Measurements from ENCODE around the gene ATP2C1. TPM values are rescaled to one million over a fixed set of nuclear protein-coding genes. Genes with fewer than 3 reads are reported as not detected.

ATP2C1 gene
- total and polyA plus RNA-seq, 5 donors from 2014 or later, result 10.5 to 83.6 (median 16.9) TPM

GRCh38 chr3:130946882-130947281 lies 53.0 kb downstream of the ATP2C1 start:
- H3K4me1 Mint-ChIP-seq, result peaks cover 2 to 25% (median 11%) of the 10 kb centered on the region in 4 donors
- H3K4me3 Mint-ChIP-seq, result no peak overlapping the region
- DNase-seq, result no peak
- H3K36me3 Mint-ChIP-seq, result peaks cover 71% of the 10 kb centered on the region
- H3K27ac Mint-ChIP-seq, result no peak overlapping the region
- H3K4me1 ChIP-seq (ENCODE audit: control insufficient read depth, insufficient read depth, low read length, poor library complexity, severe bottlenecking), result no peaks in the 10 kb centered on the region
- no peaks in the 10 kb centered on the region for H3K9me3 ChIP-seq (ENCODE audit: control insufficient read depth in 2 of 2, low read length in 2 of 2)
- no peak overlapping the region for H3K4me3 ChIP-seq (ENCODE audit: low read depth, low read length)
- H3K27ac ChIP-seq (ENCODE audit: insufficient read depth, low read length, poor library complexity, severe bottlenecking), result no peak overlapping the region
- peaks cover 0 to 5% (median 0%) of the 10 kb centered on the region in 7 donors for H3K9me3 Mint-ChIP-seq
- H3K27me3 ChIP-seq (ENCODE audit: control insufficient read depth, insufficient read depth, low read length), result no peaks in the 10 kb centered on the region
- H3K27me3 Mint-ChIP-seq, result no peaks in the 10 kb centered on the region
- no peak for ATAC-seq (ENCODE audit: low read depth in 2 of 2)
- H3K36me3 ChIP-seq (ENCODE audit: control insufficient read depth, insufficient read depth, low read length), result peaks cover 70% of the 10 kb centered on the region

- DNase-seq (no peak), ATAC-seq (ENCODE audit: low read depth in 2 of 2) (no peak)
- Mint-ChIP-seq H3K36me3 (peaks cover 71% of the 10 kb centered on the region), H3K27ac (no peak overlapping the region), H3K9me3 (peaks cover 0 to 5% (median 0%) of the 10 kb centered on the region in 7 donors), H3K27me3 (no peaks in the 10 kb centered on the region), H3K4me1 (peaks cover 2 to 25% (median 12%) of the 10 kb centered on the region in 4 donors), H3K4me3 (no peak overlapping the region)
- Histone ChIP-seq H3K9me3 (ENCODE audit: control insufficient read depth in 2 of 2, low read length in 2 of 2) (no peaks in the 10 kb centered on the region), H3K27ac (ENCODE audit: insufficient read depth, low read length, poor library complexity, severe bottlenecking) (no peak overlapping the region), H3K4me3 (ENCODE audit: low read depth, low read length) (no peak overlapping the region), H3K36me3 (ENCODE audit: control insufficient read depth, insufficient read depth, low read length) (peaks cover 60% of the 10 kb centered on the region), H3K27me3 (ENCODE audit: control insufficient read depth, insufficient read depth, low read length) (no peaks in the 10 kb centered on the region), H3K4me1 (ENCODE audit: control insufficient read depth, insufficient read depth, low read length, poor library complexity, severe bottlenecking) (no peaks in the 10 kb centered on the region)
Observed at GRCh38 chr3:130948001-130948773, 54.3 kb downstream of the ATP2C1 start.

GRCh38 chr3:130948929-130949328 lies 55.0 kb downstream of the ATP2C1 start:
- H3K27ac Mint-ChIP-seq, result peak overlapping the region in 1 of 3 donors; percentile 54
- H3K4me3 ChIP-seq (ENCODE audit: low read depth, low read length), result no peak overlapping the region
- ATAC-seq (ENCODE audit: low read depth in 2 of 2), result no peak
- H3K36me3 ChIP-seq (ENCODE audit: control insufficient read depth, insufficient read depth, low read length), result peaks cover 59% of the 10 kb centered on the region
- no peaks in the 10 kb centered on the region for H3K9me3 ChIP-seq (ENCODE audit: control insufficient read depth in 2 of 2, low read length in 2 of 2)
- H3K27me3 Mint-ChIP-seq, result no peaks in the 10 kb centered on the region
- peaks cover 2 to 25% (median 12%) of the 10 kb centered on the region in 4 donors for H3K4me1 Mint-ChIP-seq
- H3K36me3 Mint-ChIP-seq, result peaks cover 67% of the 10 kb centered on the region
- H3K4me3 Mint-ChIP-seq, result no peak overlapping the region
- no peaks in the 10 kb centered on the region for H3K27me3 ChIP-seq (ENCODE audit: control insufficient read depth, insufficient read depth, low read length)
- H3K27ac ChIP-seq (ENCODE audit: insufficient read depth, low read length, poor library complexity, severe bottlenecking), result no peak overlapping the region
- no peaks in the 10 kb centered on the region for H3K4me1 ChIP-seq (ENCODE audit: control insufficient read depth, insufficient read depth, low read length, poor library complexity, severe bottlenecking)
- peaks cover 0 to 5% (median 0%) of the 10 kb centered on the region in 7 donors for H3K9me3 Mint-ChIP-seq
- DNase-seq, result peak in 1 of 3 donors; percentile 10

- Mint-ChIP-seq H3K27ac (peak overlapping the region in 2 of 3 donors; percentile 4 to 38), H3K4me1 (peaks cover 2 to 25% (median 12%) of the 10 kb centered on the region in 4 donors), H3K27me3 (no peaks in the 10 kb centered on the region), H3K9me3 (peaks cover 0 to 5% (median 0%) of the 10 kb centered on the region in 7 donors), H3K4me3 (no peak overlapping the region), H3K36me3 (peaks cover 61% of the 10 kb centered on the region)
- H3K36me3 ChIP-seq (ENCODE audit: control insufficient read depth, insufficient read depth, low read length), result peaks cover 60% of the 10 kb centered on the region
- no peak overlapping the region for H3K27ac ChIP-seq (ENCODE audit: insufficient read depth, low read length, poor library complexity, severe bottlenecking)
- no peaks in the 10 kb centered on the region for H3K4me1 ChIP-seq (ENCODE audit: control insufficient read depth, insufficient read depth, low read length, poor library complexity, severe bottlenecking)
- no peak for ATAC-seq (ENCODE audit: low read depth in 2 of 2)
- DNase-seq, result no peak
- H3K27me3 ChIP-seq (ENCODE audit: control insufficient read depth, insufficient read depth, low read length), result no peaks in the 10 kb centered on the region
- H3K4me3 ChIP-seq (ENCODE audit: low read depth, low read length), result no peak overlapping the region
- no peaks in the 10 kb centered on the region for H3K9me3 ChIP-seq (ENCODE audit: control insufficient read depth in 2 of 2, low read length in 2 of 2)
Observed at GRCh38 chr3:130950124-130950523, 56.2 kb downstream of the ATP2C1 start.

- Histone ChIP-seq H3K4me3 (ENCODE audit: low read depth, low read length) (no peak overlapping the region), H3K27me3 (ENCODE audit: control insufficient read depth, insufficient read depth, low read length) (no peaks in the 10 kb centered on the region), H3K4me1 (ENCODE audit: control insufficient read depth, insufficient read depth, low read length, poor library complexity, severe bottlenecking) (no peaks in the 10 kb centered on the region), H3K9me3 (ENCODE audit: control insufficient read depth in 2 of 2, low read length in 2 of 2) (no peaks in the 10 kb centered on the region), H3K36me3 (ENCODE audit: control insufficient read depth, insufficient read depth, low read length) (peaks cover 61% of the 10 kb centered on the region), H3K27ac (ENCODE audit: insufficient read depth, low read length, poor library complexity, severe bottlenecking) (no peak overlapping the region)
- H3K9me3 Mint-ChIP-seq, result peaks cover 0 to 5% (median 0%) of the 10 kb centered on the region in 7 donors
- ATAC-seq (ENCODE audit: low read depth in 2 of 2) (no peak), DNase-seq (no peak)
- H3K4me1 Mint-ChIP-seq, result peaks cover 2 to 25% (median 12%) of the 10 kb centered on the region in 4 donors
- H3K27me3 Mint-ChIP-seq, result no peaks in the 10 kb centered on the region
- no peak overlapping the region for H3K4me3 Mint-ChIP-seq
- H3K36me3 Mint-ChIP-seq, result peaks cover 59% of the 10 kb centered on the region
- peak overlapping the region in 2 of 3 donors; percentile 4 to 38 for H3K27ac Mint-ChIP-seq
Observed at GRCh38 chr3:130950641-130951040, 56.8 kb downstream of the ATP2C1 start.

GRCh38 chr3:130955481-130955880 lies 61.6 kb downstream of the ATP2C1 start:
- DNase-seq, result no peak
- H3K27me3 ChIP-seq (ENCODE audit: control insufficient read depth, insufficient read depth, low read length), result no peaks in the 10 kb centered on the region
- Mint-ChIP-seq H3K36me3 (peaks cover 44% of the 10 kb centered on the region), H3K4me3 (no peak overlapping the region), H3K27ac (no peak overlapping the region), H3K27me3 (no peaks in the 10 kb centered on the region), H3K4me1 (peaks cover 0 to 4% (median under 1%) of the 10 kb centered on the region in 4 donors), H3K9me3 (no peaks in the 10 kb centered on the region)
- peaks cover 51% of the 10 kb centered on the region for H3K36me3 ChIP-seq (ENCODE audit: control insufficient read depth, insufficient read depth, low read length)
- H3K4me1 ChIP-seq (ENCODE audit: control insufficient read depth, insufficient read depth, low read length, poor library complexity, severe bottlenecking), result no peaks in the 10 kb centered on the region
- ATAC-seq (ENCODE audit: low read depth in 2 of 2), result no peak
- H3K9me3 ChIP-seq (ENCODE audit: control insufficient read depth in 2 of 2, low read length in 2 of 2), result no peaks in the 10 kb centered on the region
- H3K27ac ChIP-seq (ENCODE audit: insufficient read depth, low read length, poor library complexity, severe bottlenecking), result no peak overlapping the region
- H3K4me3 ChIP-seq (ENCODE audit: low read depth, low read length), result no peak overlapping the region

- Mint-ChIP-seq H3K9me3 (no peaks in the 10 kb centered on the region), H3K36me3 (peaks cover 49% of the 10 kb centered on the region), H3K27ac (no peak overlapping the region), H3K27me3 (no peaks in the 10 kb centered on the region), H3K4me1 (peaks cover 0 to 6% (median 2%) of the 10 kb centered on the region in 4 donors), H3K4me3 (no peak overlapping the region)
- no peak for DNase-seq
- no peak overlapping the region for H3K4me3 ChIP-seq (ENCODE audit: low read depth, low read length)
- no peaks in the 10 kb centered on the region for H3K27me3 ChIP-seq (ENCODE audit: control insufficient read depth, insufficient read depth, low read length)
- H3K4me1 ChIP-seq (ENCODE audit: control insufficient read depth, insufficient read depth, low read length, poor library complexity, severe bottlenecking), result no peaks in the 10 kb centered on the region
- H3K9me3 ChIP-seq (ENCODE audit: control insufficient read depth in 2 of 2, low read length in 2 of 2), result no peaks in the 10 kb centered on the region
- no peak overlapping the region for H3K27ac ChIP-seq (ENCODE audit: insufficient read depth, low read length, poor library complexity, severe bottlenecking)
- no peak for ATAC-seq (ENCODE audit: low read depth in 2 of 2)
- H3K36me3 ChIP-seq (ENCODE audit: control insufficient read depth, insufficient read depth, low read length), result peaks cover 55% of the 10 kb centered on the region
Observed at GRCh38 chr3:130956281-130956680, 62.4 kb downstream of the ATP2C1 start.

- peaks cover 58% of the 10 kb centered on the region for H3K36me3 ChIP-seq (ENCODE audit: control insufficient read depth, insufficient read depth, low read length)
- Mint-ChIP-seq H3K36me3 (peaks cover 49% of the 10 kb centered on the region), H3K27ac (no peak overlapping the region), H3K27me3 (no peaks in the 10 kb centered on the region), H3K4me1 (peaks cover 0 to 6% (median 2%) of the 10 kb centered on the region in 4 donors), H3K4me3 (no peak overlapping the region), H3K9me3 (no peaks in the 10 kb centered on the region)
- H3K27me3 ChIP-seq (ENCODE audit: control insufficient read depth, insufficient read depth, low read length), result no peaks in the 10 kb centered on the region
- no peaks in the 10 kb centered on the region for H3K4me1 ChIP-seq (ENCODE audit: control insufficient read depth, insufficient read depth, low read length, poor library complexity, severe bottlenecking)
- no peak overlapping the region for H3K27ac ChIP-seq (ENCODE audit: insufficient read depth, low read length, poor library complexity, severe bottlenecking)
- DNase-seq (no peak), ATAC-seq (ENCODE audit: low read depth in 2 of 2) (no peak)
- H3K9me3 ChIP-seq (ENCODE audit: control insufficient read depth in 2 of 2, low read length in 2 of 2), result no peaks in the 10 kb centered on the region
- no peak overlapping the region for H3K4me3 ChIP-seq (ENCODE audit: low read depth, low read length)
Observed at GRCh38 chr3:130956721-130957120, 62.8 kb downstream of the ATP2C1 start.
